ENCODE data around the gene CDC42BPA. TPM values are rescaled to one million over a fixed set of nuclear protein-coding genes. Genes with fewer than 3 reads are reported as not detected.

The CDC42BPA gene
- total and polyA plus RNA-seq, 8 donors, result 6.2 to 198 (median 64.5) TPM

DNA sequence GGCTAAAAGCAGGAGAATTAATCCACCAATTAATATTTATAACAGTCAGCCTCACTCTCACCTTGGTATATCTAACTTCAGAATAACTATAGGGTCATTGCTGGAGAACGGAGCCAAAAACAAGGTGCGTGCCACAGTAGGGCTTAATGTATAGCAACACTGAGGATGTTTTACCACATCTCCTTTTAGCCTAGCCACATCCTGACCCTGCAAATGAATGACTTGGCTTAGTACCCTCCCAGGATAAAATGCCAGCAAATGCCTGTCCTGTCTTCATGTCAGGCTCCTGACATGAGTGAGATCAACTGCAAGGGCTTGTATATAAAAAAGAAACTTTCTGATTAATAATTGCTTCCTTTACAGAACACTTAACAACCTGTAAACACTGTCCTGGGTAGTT is 2.7 kb upstream of the CDC42BPA start:
- no peak for DNase-seq
- intact Hi-C loops (cut with DNase I; ENCODE audit: low total_unique reads), result no loop called here
- Histone ChIP-seq H3K4me1 (peaks cover 8 to 29% (median 17%) of the 10 kb centered on the region in 4 donors), H3K27me3 (peaks cover 0 to 14% (median 0%) of the 10 kb centered on the region in 3 donors), H3K4me3 (no peak overlapping the region), H3K27ac (peak overlapping the region; percentile 53 to 98 (median 96)), H3K9me3 (no peaks in the 10 kb centered on the region), H3K36me3 (no peaks in the 10 kb centered on the region)
- TF ChIP-seq, protein P1, sequence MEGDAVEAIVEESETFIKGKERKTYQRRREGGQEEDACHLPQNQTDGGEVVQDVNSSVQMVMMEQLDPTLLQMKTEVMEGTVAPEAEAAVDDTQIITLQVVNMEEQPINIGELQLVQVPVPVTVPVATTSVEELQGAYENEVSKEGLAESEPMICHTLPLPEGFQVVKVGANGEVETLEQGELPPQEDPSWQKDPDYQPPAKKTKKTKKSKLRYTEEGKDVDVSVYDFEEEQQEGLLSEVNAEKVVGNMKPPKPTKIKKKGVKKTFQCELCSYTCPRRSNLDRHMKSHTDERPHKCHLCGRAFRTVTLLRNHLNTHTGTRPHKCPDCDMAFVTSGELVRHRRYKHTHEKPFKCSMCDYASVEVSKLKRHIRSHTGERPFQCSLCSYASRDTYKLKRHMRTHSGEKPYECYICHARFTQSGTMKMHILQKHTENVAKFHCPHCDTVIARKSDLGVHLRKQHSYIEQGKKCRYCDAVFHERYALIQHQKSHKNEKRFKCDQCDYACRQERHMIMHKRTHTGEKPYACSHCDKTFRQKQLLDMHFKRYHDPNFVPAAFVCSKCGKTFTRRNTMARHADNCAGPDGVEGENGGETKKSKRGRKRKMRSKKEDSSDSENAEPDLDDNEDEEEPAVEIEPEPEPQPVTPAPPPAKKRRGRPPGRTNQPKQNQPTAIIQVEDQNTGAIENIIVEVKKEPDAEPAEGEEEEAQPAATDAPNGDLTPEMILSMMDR (IDR thresholded peaks at IDR 0.05), result no peak
- TF ChIP-seq EP300 (IDR thresholded peaks at IDR 0.05), result no peak
- TF ChIP-seq POLR2A (IDR thresholded peaks at IDR 0.05), result no peak
- no peak for TF ChIP-seq POLR2AphosphoS5 (IDR thresholded peaks at IDR 0.05)
- WGBS, 5 donors, result 35 to 69% (median 54%) methylated on average over 2 of the region's 2 CpGs

DNA sequence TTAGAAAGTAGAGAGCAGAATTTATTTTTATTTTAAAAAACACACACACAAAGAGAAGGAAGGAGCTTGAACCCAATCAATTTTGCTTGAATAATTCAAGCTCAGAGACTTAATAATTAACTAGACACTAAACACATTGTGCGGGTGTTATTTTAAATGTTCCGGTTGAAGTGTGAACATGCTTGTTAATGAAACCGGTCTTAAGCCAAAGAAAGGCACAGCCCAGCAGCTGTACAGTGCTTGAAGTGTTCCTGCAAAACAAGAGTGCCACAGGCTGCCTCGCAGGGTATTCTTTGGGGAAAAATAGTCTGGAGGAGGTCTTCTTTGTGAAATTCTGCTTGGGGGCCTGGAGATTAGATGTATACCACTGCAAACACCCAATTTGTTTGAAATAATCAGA is 2.2 kb upstream of the CDC42BPA start:
- 31 to 51% (median 39%) methylated on average over 4 of the region's 4 CpGs for WGBS, 5 donors
- no peak overlapping the region for H3K4me3 ChIP-seq
- H3K9me3 ChIP-seq, result no peaks in the 10 kb centered on the region
- H3K27ac ChIP-seq, result peak overlapping the region; percentile 57 to 98 (median 96)
- no peaks in the 10 kb centered on the region for H3K36me3 ChIP-seq
- H3K27me3 ChIP-seq, result peaks cover 0 to 14% (median 0%) of the 10 kb centered on the region in 3 donors
- peak in 2 of 3 donors; percentile 45 to 79 for TF ChIP-seq POLR2AphosphoS5 (IDR thresholded peaks at IDR 0.05)
- no peak for TF ChIP-seq EP300 (IDR thresholded peaks at IDR 0.05)
- DNase-seq, result peak; percentile 64 to 74
- peaks cover 8 to 29% (median 17%) of the 10 kb centered on the region in 4 donors for H3K4me1 ChIP-seq
- intact Hi-C loops (cut with DNase I; ENCODE audit: low total_unique reads), result no loop called here

DNA sequence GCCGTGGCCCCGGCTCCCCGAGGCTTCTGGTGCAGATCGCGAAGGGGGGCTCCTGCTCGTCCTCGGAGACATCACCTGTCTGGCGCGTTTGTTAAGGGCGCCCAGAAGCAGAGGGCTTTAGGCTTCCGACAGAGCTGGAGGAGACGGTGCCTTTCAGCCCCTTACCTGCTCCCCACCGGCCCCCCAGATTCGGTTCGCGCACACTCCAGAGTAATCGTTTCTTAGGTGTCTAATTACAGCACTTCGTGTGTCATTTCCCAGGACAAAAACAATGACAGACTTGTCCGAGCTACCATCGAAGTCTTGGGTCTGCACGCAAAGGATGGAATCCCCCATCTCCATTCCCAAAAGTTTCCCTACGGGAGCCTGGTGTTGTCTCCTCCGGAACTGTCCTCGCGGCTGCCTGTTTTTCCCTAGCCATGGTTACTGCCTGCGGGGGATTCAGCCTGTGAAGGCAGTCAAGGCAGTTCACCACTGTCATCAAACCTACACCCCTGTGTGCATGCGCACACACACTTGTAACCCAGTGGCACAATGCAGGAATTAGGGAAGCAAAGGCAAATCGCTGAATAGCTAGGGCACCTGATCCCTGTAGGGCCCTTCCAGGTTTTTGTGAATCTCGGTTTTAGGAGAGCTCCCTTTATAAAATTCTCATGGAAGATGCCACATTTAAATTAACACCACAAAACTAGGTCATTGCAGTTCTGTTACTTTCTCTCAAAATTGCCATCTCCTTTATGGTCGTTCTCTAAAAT is 738 bp upstream of the CDC42BPA start:
- Histone ChIP-seq H3K4me1 (peaks cover 8 to 35% (median 21%) of the 10 kb centered on the region in 4 donors), H3K4me3 (peak overlapping the region; percentile 75 to 87 (median 82)), H3K9me3 (no peaks in the 10 kb centered on the region), H3K27ac (peak overlapping the region; percentile 92 to 98 (median 96)), H3K36me3 (no peaks in the 10 kb centered on the region), H3K27me3 (peaks cover 0 to 14% (median 0%) of the 10 kb centered on the region in 3 donors)
- DNase-seq, result peak; percentile 38 to 79
- no peak for TF ChIP-seq EP300 (IDR thresholded peaks at IDR 0.05)
- TF ChIP-seq POLR2AphosphoS5 (IDR thresholded peaks at IDR 0.05), result peak in 1 of 3 donors; percentile 67
- intact Hi-C loops (cut with DNase I; ENCODE audit: low total_unique reads), result no loop called here
- WGBS, 5 donors, result 6 to 21% (median 8%) methylated on average over 23 to 30 of the region's 30 CpGs

DNA sequence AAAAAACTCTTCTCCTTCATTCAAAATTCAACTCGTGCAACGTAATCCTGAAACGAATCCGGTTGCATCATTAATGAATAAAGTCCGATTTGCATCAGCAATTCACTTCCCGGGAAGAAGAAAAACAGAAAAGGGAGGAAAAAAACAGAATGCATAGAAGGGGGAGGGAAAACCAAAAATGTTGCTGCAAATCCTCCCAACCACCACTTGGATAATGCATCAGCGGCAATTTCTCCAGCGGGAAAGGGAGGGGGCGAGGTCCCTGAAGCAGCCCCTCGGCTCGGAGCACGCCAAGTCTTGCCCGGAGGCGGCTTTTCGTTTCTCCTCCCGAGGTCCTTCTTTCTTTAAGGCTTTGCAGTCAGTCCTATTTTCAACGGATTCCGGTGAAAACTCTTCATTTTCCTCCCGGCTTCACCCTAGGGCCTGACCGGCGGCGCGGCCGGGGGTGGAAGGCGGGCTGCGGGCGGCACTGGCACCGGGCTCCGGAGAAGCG is 723 bp downstream of the CDC42BPA start:
- Histone ChIP-seq H3K4me1 (peaks cover 14 to 41% (median 30%) of the 10 kb centered on the region in 4 donors), H3K27ac (peak overlapping the region; percentile 92 to 98 (median 96)), H3K4me3 (peak overlapping the region; percentile 75 to 87 (median 82)), H3K9me3 (no peaks in the 10 kb centered on the region), H3K36me3 (no peaks in the 10 kb centered on the region), H3K27me3 (peaks cover 0 to 14% (median 0%) of the 10 kb centered on the region in 3 donors)
- intact Hi-C loops (cut with DNase I; ENCODE audit: low total_unique reads), result no loop called here
- DNase-seq, result peak in 1 of 2 donors; percentile 87
- TF ChIP-seq POLR2A (IDR thresholded peaks at IDR 0.05), result no peak
- no peak for TF ChIP-seq EP300 (IDR thresholded peaks at IDR 0.05)
- TF ChIP-seq, protein P1 (IDR thresholded peaks at IDR 0.05), result peak in 2 of 7 experiments; percentile 9 to 24
- peak in 1 of 3 donors; percentile 16 for TF ChIP-seq POLR2AphosphoS5 (IDR thresholded peaks at IDR 0.05)
- 0 to 1% (median 1%) methylated on average over 29 to 30 of the region's 30 CpGs for WGBS, 5 donors

DNA sequence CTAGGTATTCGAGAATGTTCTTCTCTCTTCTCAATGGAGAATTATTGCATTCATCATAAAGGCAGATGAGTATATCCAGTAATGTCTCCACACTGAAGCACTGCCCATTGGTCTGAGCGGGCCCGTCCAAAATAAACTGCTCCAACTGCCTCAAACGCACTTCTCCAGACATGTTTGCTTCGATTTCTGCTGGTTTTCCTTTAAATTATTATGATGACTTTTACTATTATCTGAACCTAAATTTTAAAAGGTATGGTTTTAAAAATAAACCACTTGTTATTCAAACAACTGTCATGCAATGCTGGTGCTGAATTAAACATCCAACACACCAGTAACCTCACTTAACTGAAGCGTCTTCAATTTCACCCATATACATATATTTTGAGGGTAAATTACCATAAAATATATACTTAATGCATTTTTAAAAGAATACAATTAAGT is 1.3 kb downstream of the CDC42BPA start:
- Histone ChIP-seq H3K27me3 (peaks cover 0 to 14% (median 0%) of the 10 kb centered on the region in 3 donors), H3K4me3 (peak overlapping the region; percentile 75 to 87 (median 82)), H3K4me1 (peaks cover 17 to 46% (median 30%) of the 10 kb centered on the region in 4 donors), H3K27ac (peak overlapping the region; percentile 69 to 98 (median 96)), H3K9me3 (no peaks in the 10 kb centered on the region), H3K36me3 (no peaks in the 10 kb centered on the region)
- WGBS, 5 donors, result 7 to 19% (median 9%) methylated on average over 6 of the region's 6 CpGs
- intact Hi-C loops (cut with DNase I; ENCODE audit: low total_unique reads), result no loop called here
- TF ChIP-seq POLR2AphosphoS5 (IDR thresholded peaks at IDR 0.05) (no peak), POLR2A (IDR thresholded peaks at IDR 0.05) (no peak), EP300 (IDR thresholded peaks at IDR 0.05) (no peak)
- TF ChIP-seq, protein P1 (IDR thresholded peaks at IDR 0.05), result no peak
- DNase-seq, result peak in 1 of 2 donors; percentile 54

All from stomach (tissue), 9 donors.